HepG2 (cell line): ENCODE results near the gene APC2. TPM values are rescaled to one million over a fixed set of nuclear protein-coding genes. Genes with fewer than 3 reads are reported as not detected.

Source experiments
- ATF7-NPFF ChIP-seq: sonication (generic); formaldehyde crosslinking; IDR thresholded peaks from 2 replicates; pipeline ENCODE4 v1.8.1; 2023; ENCODE audit warnings: mild to moderate bottlenecking, low read depth, missing genetic modification reagents, moderate library complexity
- CAMTA2 ChIP-seq: sonication (generic); formaldehyde crosslinking; IDR thresholded peaks from 2 replicates; pipeline ENCODE4 v1.4.0; 2020; ENCODE audit warnings: mild to moderate bottlenecking, missing genetic modification reagents, borderline replicate concordance
- DR1 ChIP-seq: sonication (generic); formaldehyde crosslinking; IDR thresholded peaks from 2 replicates; pipeline ENCODE4 v1.8.0; 2021; ENCODE audit warnings: mild to moderate bottlenecking, missing genetic modification reagents, inconsistent platforms
- FOSL1 ChIP-seq: sonication (generic); formaldehyde crosslinking; IDR thresholded peaks from 2 replicates; pipeline ENCODE4 v1.9.0; 2021; ENCODE audit warnings: missing genetic modification reagents, borderline replicate concordance
- GZF1 ChIP-seq: sonication (generic); formaldehyde crosslinking; IDR thresholded peaks from 2 replicates; pipeline ENCODE4 v1.5.1; 2020; ENCODE audit warnings: mild to moderate bottlenecking, missing genetic modification reagents
- ISX ChIP-seq: sonication (generic); formaldehyde crosslinking; conservative IDR thresholded peaks from 2 replicates; pipeline ENCODE4 v1.5.0; 2020; ENCODE audit warnings: missing genetic modification reagents
- KAT8 ChIP-seq: IDR thresholded peaks from 2 replicates; pipeline ENCODE4 v1.6.1; 2016; ENCODE audit warnings: missing genetic modification reagents, missing compliant biosample characterization
- MAFF ChIP-seq: IDR thresholded peaks from 2 replicates; pipeline ENCODE4 v1.6.1; 2011; ENCODE audit warnings: low read depth, low read length, improper control_type of control experiment
- MTF1 ChIP-seq: sonication (generic); formaldehyde crosslinking; IDR thresholded peaks from 2 replicates; pipeline ENCODE4 v1.5.0; 2020; ENCODE audit warnings: missing genetic modification reagents
- PCBP1 ChIP-seq: fragments of 200-400 bp; formaldehyde crosslinking; IDR thresholded peaks from 2 replicates; pipeline ENCODE4 v1.6.1; 2017; ENCODE audit warnings: mild to moderate bottlenecking, low read depth, low read length, borderline replicate concordance
- RXRB ChIP-seq: IDR thresholded peaks from 2 replicates; pipeline ENCODE4 v1.6.1; 2016; ENCODE audit warnings: borderline replicate concordance, missing genetic modification reagents, missing compliant biosample characterization
- SAP130 ChIP-seq: IDR thresholded peaks from 2 replicates; pipeline ENCODE4 v1.6.1; 2016; ENCODE audit warnings: low read depth
- ZBTB8A ChIP-seq: sonication (generic); formaldehyde crosslinking; IDR thresholded peaks from 2 replicates; pipeline ENCODE4 v1.4.0; 2020; ENCODE audit warnings: mild to moderate bottlenecking, low read depth, missing genetic modification reagents, borderline replicate concordance
- ZC3H13 ChIP-seq: sonication (generic); formaldehyde crosslinking; IDR thresholded peaks from 2 replicates; pipeline ENCODE4 v1.8.1; 2023; ENCODE audit warnings: mild to moderate bottlenecking, missing genetic modification reagents, moderate library complexity
- ZNF335 ChIP-seq: sonication (generic); formaldehyde crosslinking; IDR thresholded peaks from 2 replicates; pipeline ENCODE4 v1.4.0; 2020; ENCODE audit warnings: missing genetic modification reagents
- ZNF451 ChIP-seq: sonication (generic); formaldehyde crosslinking; IDR thresholded peaks from 2 replicates; pipeline ENCODE4 v1.5.0; 2020; ENCODE audit warnings: mild to moderate bottlenecking, missing genetic modification reagents
- ZNF556 ChIP-seq: sonication (generic); formaldehyde crosslinking; IDR thresholded peaks from 2 replicates; pipeline ENCODE4 v1.4.0; 2020; ENCODE audit warnings: mild to moderate bottlenecking, missing genetic modification reagents, borderline replicate concordance
- ZNF570 ChIP-seq: sonication (generic); formaldehyde crosslinking; IDR thresholded peaks from 2 replicates; pipeline ENCODE4 v1.4.0; 2020; ENCODE audit warnings: mild to moderate bottlenecking, missing genetic modification reagents, borderline replicate concordance
- ZNF709 ChIP-seq: sonication (generic); formaldehyde crosslinking; IDR thresholded peaks from 2 replicates; pipeline ENCODE4 v1.5.0; 2020; ENCODE audit warnings: mild to moderate bottlenecking, missing genetic modification reagents
- ZNF766 ChIP-seq: sonication (generic); formaldehyde crosslinking; IDR thresholded peaks from 2 replicates; pipeline ENCODE4 v1.5.0; 2020; ENCODE audit warnings: missing genetic modification reagents, borderline replicate concordance
- ZNF775 ChIP-seq: sonication (generic); formaldehyde crosslinking; IDR thresholded peaks from 2 replicates; pipeline ENCODE4 v1.4.0; 2020; ENCODE audit warnings: missing genetic modification reagents, mild to moderate bottlenecking, moderate library complexity, borderline replicate concordance
- ZNF777 ChIP-seq: sonication (generic); formaldehyde crosslinking; IDR thresholded peaks from 2 replicates; pipeline ENCODE4 v1.4.0; 2020; ENCODE audit warnings: missing genetic modification reagents
- polyA plus RNA-seq, 8 experiments: library from polyadenylated mRNA; depleted of rRNA in 3 of 8; stranded (reverse) in 7 of 8; unstranded in 1 of 8; fragments of >200 nt; fragmentation: Illumina TruSeq in 4 of 8; extraction: Trizol in 4 of 8; gene quantifications; 2 replicates each; pipeline versions ENCODE4 v1.2.1 to v1.2.3, GENCODE V29; 2011 to 2016; ENCODE audit warnings: low read depth in 4 of 8, missing spikeins in 1 of 8, mixed read lengths in 1 of 8; ENCODE audit not compliant: insufficient read depth in 1 of 8
- total RNA-seq, 5 experiments: library from RNA; depleted of rRNA; stranded (reverse); fragments of >200 nt; fragmentation: Illumina TruSeq; extraction: Trizol; gene quantifications; 2 replicates each; pipeline ENCODE4 v1.2.3, GENCODE V29; 2016; ENCODE audit warnings: low read depth in 1 of 5
- TF ChIP-seq, protein P1 (sequence below): sonication (generic); formaldehyde crosslinking; IDR thresholded peaks from 2 replicates; pipeline ENCODE4 v1.8.1; 2022; ENCODE audit warnings: low read depth, mild to moderate bottlenecking, missing genetic modification reagents
- TF ChIP-seq, protein P2 (sequence below): sonication (generic); formaldehyde crosslinking; IDR thresholded peaks from 2 replicates; pipeline ENCODE4 v1.4.0; 2020; ENCODE audit warnings: missing genetic modification reagents

The APC2 gene
- total and polyA plus RNA-seq, 2 of the 13 experiments (the other 11 are each of a cell fraction or from before 2014, with no cell fraction given): 0.08 to 0.22 TPM

DNA sequence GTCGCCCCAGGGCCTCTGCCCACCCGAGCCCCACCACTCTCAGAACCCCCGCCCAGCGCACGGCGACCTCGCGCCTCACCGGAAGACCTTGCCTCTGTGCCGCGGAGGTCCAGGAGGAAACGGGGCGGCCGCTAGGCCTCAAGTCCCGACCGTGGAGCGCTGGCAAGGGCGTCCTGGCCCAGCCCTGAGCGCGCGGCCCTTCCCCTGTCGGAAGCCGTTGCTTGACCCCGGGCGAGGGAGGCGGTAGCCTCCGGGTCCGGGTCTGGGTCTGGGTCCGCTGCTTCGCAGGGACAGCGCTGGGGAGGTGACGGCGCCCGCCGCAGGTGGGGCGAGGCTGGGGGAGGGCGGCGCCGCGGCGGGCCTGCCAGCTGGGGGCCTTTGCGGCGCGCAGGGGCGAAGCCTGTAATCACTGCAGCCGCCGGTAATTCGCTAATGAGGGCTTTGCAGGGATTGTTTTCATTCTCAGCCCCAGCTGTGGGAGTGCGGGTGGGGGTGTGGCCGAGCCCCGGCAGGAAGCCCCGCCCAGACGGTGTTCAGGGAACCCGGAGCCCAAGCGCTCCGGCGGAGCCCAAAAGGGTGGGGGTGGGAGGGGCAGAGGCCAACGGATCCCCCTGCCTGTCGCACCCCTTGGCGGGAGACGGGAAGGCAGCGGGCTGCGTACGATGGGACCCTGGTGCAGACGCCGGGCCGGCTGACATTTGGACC lies 20.5 kb downstream of the APC2 start (continued):
- TF ChIP-seq ZNF775 (CRISPR knock-in tag): no peak
- no peak for TF ChIP-seq ZC3H13 (CRISPR knock-in tag)
- TF ChIP-seq ATF7-NPFF: peak; percentile 71; the same call in 1 of the 2 replicates
- no peak for TF ChIP-seq ZNF335
- TF ChIP-seq ZNF451 (CRISPR knock-in tag): no peak
- TF ChIP-seq, protein P1, sequence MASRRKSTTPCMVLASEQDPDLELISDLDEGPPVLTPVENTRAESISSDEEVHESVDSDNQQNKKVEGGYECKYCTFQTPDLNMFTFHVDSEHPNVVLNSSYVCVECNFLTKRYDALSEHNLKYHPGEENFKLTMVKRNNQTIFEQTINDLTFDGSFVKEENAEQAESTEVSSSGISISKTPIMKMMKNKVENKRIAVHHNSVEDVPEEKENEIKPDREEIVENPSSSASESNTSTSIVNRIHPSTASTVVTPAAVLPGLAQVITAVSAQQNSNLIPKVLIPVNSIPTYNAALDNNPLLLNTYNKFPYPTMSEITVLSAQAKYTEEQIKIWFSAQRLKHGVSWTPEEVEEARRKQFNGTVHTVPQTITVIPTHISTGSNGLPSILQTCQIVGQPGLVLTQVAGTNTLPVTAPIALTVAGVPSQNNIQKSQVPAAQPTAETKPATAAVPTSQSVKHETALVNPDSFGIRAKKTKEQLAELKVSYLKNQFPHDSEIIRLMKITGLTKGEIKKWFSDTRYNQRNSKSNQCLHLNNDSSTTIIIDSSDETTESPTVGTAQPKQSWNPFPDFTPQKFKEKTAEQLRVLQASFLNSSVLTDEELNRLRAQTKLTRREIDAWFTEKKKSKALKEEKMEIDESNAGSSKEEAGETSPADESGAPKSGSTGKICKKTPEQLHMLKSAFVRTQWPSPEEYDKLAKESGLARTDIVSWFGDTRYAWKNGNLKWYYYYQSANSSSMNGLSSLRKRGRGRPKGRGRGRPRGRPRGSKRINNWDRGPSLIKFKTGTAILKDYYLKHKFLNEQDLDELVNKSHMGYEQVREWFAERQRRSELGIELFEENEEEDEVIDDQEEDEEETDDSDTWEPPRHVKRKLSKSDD (CRISPR knock-in tag): no peak
- TF ChIP-seq MTF1 (CRISPR knock-in tag): no peak
- TF ChIP-seq ZNF570 (CRISPR knock-in tag): no peak
- TF ChIP-seq KAT8 (CRISPR knock-in tag): no peak
- TF ChIP-seq PCBP1: peak; percentile 11; the same call in 1 of the 2 replicates
- TF ChIP-seq MAFF: no peak
- 0 out of 2 replicates have a peak, but pooled peaks have one; percentile 44 for TF ChIP-seq DR1 (CRISPR knock-in tag)
- peak; percentile 37; the same call in 1 of the 2 replicates for TF ChIP-seq SAP130 (CRISPR knock-in tag)
- TF ChIP-seq CAMTA2 (CRISPR knock-in tag): 0 out of 2 replicates have a peak, but pooled peaks have one; percentile 39
- TF ChIP-seq ZNF709: no peak
- TF ChIP-seq FOSL1 (CRISPR knock-in tag): no peak
- no peak for TF ChIP-seq GZF1 (CRISPR knock-in tag)
- no peak for TF ChIP-seq ZBTB8A
- no peak for TF ChIP-seq ZNF556 (CRISPR knock-in tag)
- no peak for TF ChIP-seq ZNF766 (CRISPR knock-in tag)
- TF ChIP-seq, protein P2, sequence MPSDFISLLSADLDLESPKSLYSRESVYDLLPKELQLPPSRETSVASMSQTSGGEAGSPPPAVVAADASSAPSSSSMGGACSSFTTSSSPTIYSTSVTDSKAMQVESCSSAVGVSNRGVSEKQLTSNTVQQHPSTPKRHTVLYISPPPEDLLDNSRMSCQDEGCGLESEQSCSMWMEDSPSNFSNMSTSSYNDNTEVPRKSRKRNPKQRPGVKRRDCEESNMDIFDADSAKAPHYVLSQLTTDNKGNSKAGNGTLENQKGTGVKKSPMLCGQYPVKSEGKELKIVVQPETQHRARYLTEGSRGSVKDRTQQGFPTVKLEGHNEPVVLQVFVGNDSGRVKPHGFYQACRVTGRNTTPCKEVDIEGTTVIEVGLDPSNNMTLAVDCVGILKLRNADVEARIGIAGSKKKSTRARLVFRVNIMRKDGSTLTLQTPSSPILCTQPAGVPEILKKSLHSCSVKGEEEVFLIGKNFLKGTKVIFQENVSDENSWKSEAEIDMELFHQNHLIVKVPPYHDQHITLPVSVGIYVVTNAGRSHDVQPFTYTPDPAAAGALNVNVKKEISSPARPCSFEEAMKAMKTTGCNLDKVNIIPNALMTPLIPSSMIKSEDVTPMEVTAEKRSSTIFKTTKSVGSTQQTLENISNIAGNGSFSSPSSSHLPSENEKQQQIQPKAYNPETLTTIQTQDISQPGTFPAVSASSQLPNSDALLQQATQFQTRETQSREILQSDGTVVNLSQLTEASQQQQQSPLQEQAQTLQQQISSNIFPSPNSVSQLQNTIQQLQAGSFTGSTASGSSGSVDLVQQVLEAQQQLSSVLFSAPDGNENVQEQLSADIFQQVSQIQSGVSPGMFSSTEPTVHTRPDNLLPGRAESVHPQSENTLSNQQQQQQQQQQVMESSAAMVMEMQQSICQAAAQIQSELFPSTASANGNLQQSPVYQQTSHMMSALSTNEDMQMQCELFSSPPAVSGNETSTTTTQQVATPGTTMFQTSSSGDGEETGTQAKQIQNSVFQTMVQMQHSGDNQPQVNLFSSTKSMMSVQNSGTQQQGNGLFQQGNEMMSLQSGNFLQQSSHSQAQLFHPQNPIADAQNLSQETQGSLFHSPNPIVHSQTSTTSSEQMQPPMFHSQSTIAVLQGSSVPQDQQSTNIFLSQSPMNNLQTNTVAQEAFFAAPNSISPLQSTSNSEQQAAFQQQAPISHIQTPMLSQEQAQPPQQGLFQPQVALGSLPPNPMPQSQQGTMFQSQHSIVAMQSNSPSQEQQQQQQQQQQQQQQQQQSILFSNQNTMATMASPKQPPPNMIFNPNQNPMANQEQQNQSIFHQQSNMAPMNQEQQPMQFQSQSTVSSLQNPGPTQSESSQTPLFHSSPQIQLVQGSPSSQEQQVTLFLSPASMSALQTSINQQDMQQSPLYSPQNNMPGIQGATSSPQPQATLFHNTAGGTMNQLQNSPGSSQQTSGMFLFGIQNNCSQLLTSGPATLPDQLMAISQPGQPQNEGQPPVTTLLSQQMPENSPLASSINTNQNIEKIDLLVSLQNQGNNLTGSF: 0 out of 2 replicates have a peak, but pooled peaks have one; percentile 48
- no peak for TF ChIP-seq RXRB (CRISPR knock-in tag)
- no peak for TF ChIP-seq ISX (CRISPR knock-in tag)
- TF ChIP-seq ZNF777 (CRISPR knock-in tag): peak; percentile 42; the same call in 1 of the 2 replicates
